ENCODE measurements around the gene PDZRN3. TPM values are rescaled to one million over a fixed set of nuclear protein-coding genes. Genes with fewer than 3 reads are reported as not detected.
A peak's percentile ranks its signal among the peaks of the same experiment; 100 is the strongest.

PDZRN3 gene
- total RNA-seq, 1 experiment from 2014 or later = 17.5 TPM

DNA sequence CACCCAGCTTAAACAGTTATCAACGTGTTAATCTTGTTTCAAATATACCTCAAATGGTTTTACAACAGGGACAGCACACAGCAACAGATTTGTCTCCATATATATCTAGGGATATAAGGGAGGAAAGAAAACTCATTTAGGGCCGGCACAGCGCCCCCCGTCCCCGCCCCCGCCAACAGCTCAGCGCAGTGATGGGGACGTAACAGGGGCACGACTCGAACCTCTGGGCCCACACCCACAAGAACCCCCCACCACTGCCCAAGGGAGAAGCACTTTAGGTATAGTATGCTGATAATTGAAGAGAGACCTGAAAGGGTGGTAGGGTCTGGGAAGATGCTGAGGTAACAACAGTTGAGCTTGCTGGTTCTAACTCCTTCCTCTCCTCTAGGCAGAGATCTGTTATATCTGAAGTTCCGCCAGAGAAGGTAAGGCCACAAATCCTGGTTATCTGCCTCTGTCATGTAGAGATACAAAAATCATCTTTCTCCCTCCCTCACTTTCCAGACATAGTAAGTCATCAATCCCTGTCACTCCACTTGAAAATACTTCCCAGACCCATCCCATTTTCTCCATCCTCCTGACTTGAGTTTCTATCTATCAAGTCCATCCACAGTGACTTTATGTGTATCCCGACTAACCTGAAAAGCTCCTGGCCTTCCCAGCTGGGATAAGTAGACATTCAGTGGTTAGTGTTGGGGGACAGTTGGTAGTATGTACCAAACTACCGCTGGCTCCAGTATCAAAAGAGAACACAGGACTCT is 126.9 kb downstream of the PDZRN3 start:
- Histone ChIP-seq H2AFZ (ENCODE audit: low read length) (no peak overlapping the region), H3K4me2 (ENCODE audit: low read depth, low read length, poor library complexity, severe bottlenecking) (no peak overlapping the region)

DNA sequence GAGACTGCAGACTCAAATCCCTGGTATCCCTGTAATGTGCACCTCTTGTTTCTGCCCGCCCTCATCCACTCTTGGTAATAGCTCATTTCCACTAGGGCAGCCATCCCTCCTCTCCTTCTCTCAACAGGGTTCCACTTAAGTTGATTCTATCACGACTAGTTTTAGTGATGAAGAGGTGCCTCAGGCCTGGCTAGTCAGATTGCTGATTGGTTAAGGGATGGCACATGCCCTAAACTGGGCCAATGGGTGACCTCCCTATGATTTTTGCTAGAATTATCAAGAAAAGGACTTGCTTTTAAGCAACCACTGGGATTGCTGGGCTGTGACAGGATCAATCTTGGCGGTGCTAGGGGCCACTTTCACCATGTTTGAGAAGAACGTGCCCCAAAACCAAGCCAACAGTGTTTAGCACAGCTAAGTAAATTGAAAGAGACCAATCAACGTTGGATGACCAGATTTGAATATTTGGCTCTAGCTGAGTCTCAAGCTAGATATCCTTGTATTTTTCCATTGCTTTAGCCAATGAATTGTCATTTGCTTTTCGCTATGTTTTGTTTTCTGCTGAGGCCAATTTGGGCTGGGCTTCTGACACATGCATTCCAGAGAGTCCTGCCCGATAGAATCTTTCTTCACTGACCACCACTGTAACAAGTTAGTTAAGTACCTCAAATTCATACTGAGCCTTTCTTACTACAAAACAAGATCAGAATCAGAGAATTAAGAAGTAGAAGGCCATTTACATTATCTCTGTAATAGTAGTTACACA is 131.0 kb downstream of the PDZRN3 start:
- H4K20me1 ChIP-seq (ENCODE audit: insufficient read depth, low read depth, low read length) = no peaks in the 10 kb centered on the region
- no peaks in the 10 kb centered on the region for H3K9me3 ChIP-seq (ENCODE audit: low read length)
- no peaks in the 10 kb centered on the region for H3K79me2 ChIP-seq (ENCODE audit: low read length)
- no peak overlapping the region for H3K27ac ChIP-seq (ENCODE audit: low read length)
- no peak overlapping the region for H3K4me3 ChIP-seq (ENCODE audit: low read length)
- H3K9ac ChIP-seq (ENCODE audit: low read length) = no peak overlapping the region
- no peaks in the 10 kb centered on the region for H3K36me3 ChIP-seq (ENCODE audit: insufficient read depth, low read length)
- peaks cover 13% of the 10 kb centered on the region for H3K4me1 ChIP-seq (ENCODE audit: low read length)
- no peaks in the 10 kb centered on the region for H3K27me3 ChIP-seq (ENCODE audit: low read length)
- DNase-seq = no peak
- H3K4me2 ChIP-seq (ENCODE audit: low read depth, low read length, poor library complexity, severe bottlenecking) = no peak overlapping the region
- no peaks in the 10 kb centered on the region for H3K9me2 ChIP-seq (replicated peaks; ENCODE audit: insufficient read depth, low read length)
- H2AFZ ChIP-seq (ENCODE audit: low read length) = no peak overlapping the region

More for the DNA sequence above, 126.9 kb downstream of the PDZRN3 start:
- no peak overlapping the region for H3K4me3 ChIP-seq (ENCODE audit: low read length)
- H3K27ac ChIP-seq (ENCODE audit: low read length) = no peak overlapping the region
- no peaks in the 10 kb centered on the region for H3K27me3 ChIP-seq (ENCODE audit: low read length)
- no peaks in the 10 kb centered on the region; the same call in 1 of the 2 replicates for H3K4me1 ChIP-seq (ENCODE audit: low read length)
- no peaks in the 10 kb centered on the region for H3K36me3 ChIP-seq (ENCODE audit: insufficient read depth, low read length)
- no peaks in the 10 kb centered on the region for H3K9me3 ChIP-seq (ENCODE audit: low read length)
- no peak for DNase-seq
- H3K9ac ChIP-seq (ENCODE audit: low read length) = no peak overlapping the region
- no peaks in the 10 kb centered on the region for H3K79me2 ChIP-seq (ENCODE audit: low read length)
- H4K20me1 ChIP-seq (ENCODE audit: insufficient read depth, low read depth, low read length) = no peaks in the 10 kb centered on the region
- no peaks in the 10 kb centered on the region for H3K9me2 ChIP-seq (replicated peaks; ENCODE audit: insufficient read depth, low read length)

- H2AFZ ChIP-seq (ENCODE audit: low read length) = no peak overlapping the region
- H3K27me3 ChIP-seq (ENCODE audit: low read length) = no peaks in the 10 kb centered on the region
Measured at GRCh38 chr3:73492186-73492585, 132.6 kb downstream of the PDZRN3 start.

GRCh38 chr3:73491287-73491662 is 133.5 kb downstream of the PDZRN3 start:
- H3K9me2 ChIP-seq (replicated peaks; ENCODE audit: insufficient read depth, low read length) = no peaks in the 10 kb centered on the region
- H3K36me3 ChIP-seq (ENCODE audit: insufficient read depth, low read length) = no peaks in the 10 kb centered on the region
- peak; percentile 47 for DNase-seq
- no peak overlapping the region for H3K4me3 ChIP-seq (ENCODE audit: low read length)
- peak overlapping the region; percentile 39 for H3K4me2 ChIP-seq (ENCODE audit: low read depth, low read length, poor library complexity, severe bottlenecking)
- H3K9ac ChIP-seq (ENCODE audit: low read length) = no peak overlapping the region
- no peaks in the 10 kb centered on the region for H4K20me1 ChIP-seq (ENCODE audit: insufficient read depth, low read depth, low read length)
- H3K9me3 ChIP-seq (ENCODE audit: low read length) = no peaks in the 10 kb centered on the region
- H2AFZ ChIP-seq (ENCODE audit: low read length) = 0 out of 2 replicates have a peak overlapping the region, but pooled peaks have one; percentile 30
- no peaks in the 10 kb centered on the region for H3K27me3 ChIP-seq (ENCODE audit: low read length)
- peaks cover 29% of the 10 kb centered on the region for H3K4me1 ChIP-seq (ENCODE audit: low read length)
- H3K27ac ChIP-seq (ENCODE audit: low read length) = no peak overlapping the region
- no peaks in the 10 kb centered on the region for H3K79me2 ChIP-seq (ENCODE audit: low read length)

More at GRCh38 chr3:73492186-73492585, 132.6 kb downstream of the PDZRN3 start:
- Histone ChIP-seq H3K4me1 (ENCODE audit: low read length) (peaks cover 28% of the 10 kb centered on the region), H3K79me2 (ENCODE audit: low read length) (no peaks in the 10 kb centered on the region), H3K9ac (ENCODE audit: low read length) (no peak overlapping the region), H4K20me1 (ENCODE audit: insufficient read depth, low read depth, low read length) (no peaks in the 10 kb centered on the region), H3K9me3 (ENCODE audit: low read length) (no peaks in the 10 kb centered on the region), H3K9me2 (replicated peaks; ENCODE audit: insufficient read depth, low read length) (no peaks in the 10 kb centered on the region), H3K36me3 (ENCODE audit: insufficient read depth, low read length) (no peaks in the 10 kb centered on the region), H3K27ac (ENCODE audit: low read length) (no peak overlapping the region), H3K4me2 (ENCODE audit: low read depth, low read length, poor library complexity, severe bottlenecking) (no peak overlapping the region), H3K4me3 (ENCODE audit: low read length) (no peak overlapping the region)
- no peak for DNase-seq

GRCh38 chr3:73490453-73491286 is 134.1 kb downstream of the PDZRN3 start:
- H3K4me2 ChIP-seq (ENCODE audit: low read depth, low read length, poor library complexity, severe bottlenecking) = peak overlapping the region; percentile 39
- no peaks in the 10 kb centered on the region for H4K20me1 ChIP-seq (ENCODE audit: insufficient read depth, low read depth, low read length)
- H3K27me3 ChIP-seq (ENCODE audit: low read length) = no peaks in the 10 kb centered on the region

DNA sequence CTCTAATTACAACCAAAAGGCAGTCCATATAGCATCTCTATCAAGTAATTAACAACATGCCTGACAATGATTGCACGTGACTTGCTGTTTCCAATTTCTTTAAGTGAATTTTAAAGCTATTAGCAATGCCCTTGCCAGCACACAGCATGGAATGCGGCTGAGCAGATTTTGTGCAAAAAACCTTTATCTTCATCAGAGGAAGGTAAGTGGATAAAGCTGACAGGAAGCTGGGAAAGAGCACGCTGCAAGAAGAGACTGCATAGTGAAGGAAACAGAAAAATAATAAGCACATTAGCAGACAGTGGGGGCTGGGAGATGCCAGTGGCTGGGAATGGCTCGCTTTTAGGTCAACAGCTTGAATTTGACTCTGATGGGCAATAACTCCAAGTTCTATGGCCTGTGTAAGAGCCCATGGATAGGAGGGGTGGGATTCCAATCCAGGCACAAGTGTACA is 138.8 kb downstream of the PDZRN3 start:
- H3K4me3 ChIP-seq (ENCODE audit: low read length) = 0 out of 2 replicates have a peak overlapping the region, but pooled peaks have one; percentile 32
- peaks cover 45% of the 10 kb centered on the region for H3K4me1 ChIP-seq (ENCODE audit: low read length)
- no peaks in the 10 kb centered on the region for H3K27me3 ChIP-seq (ENCODE audit: low read length)
- no peaks in the 10 kb centered on the region for H3K79me2 ChIP-seq (ENCODE audit: low read length)
- no peaks in the 10 kb centered on the region for H4K20me1 ChIP-seq (ENCODE audit: insufficient read depth, low read depth, low read length)
- DNase-seq = no peak
- no peaks in the 10 kb centered on the region for H3K36me3 ChIP-seq (ENCODE audit: insufficient read depth, low read length)
- no peak overlapping the region for H3K9ac ChIP-seq (ENCODE audit: low read length)
- no peaks in the 10 kb centered on the region for H3K9me3 ChIP-seq (ENCODE audit: low read length)
- 0 out of 2 replicates have a peak overlapping the region, but pooled peaks have one; percentile 33 for H2AFZ ChIP-seq (ENCODE audit: low read length)
- H3K27ac ChIP-seq (ENCODE audit: low read length) = no peak overlapping the region
- H3K4me2 ChIP-seq (ENCODE audit: low read depth, low read length, poor library complexity, severe bottlenecking) = peak overlapping the region; percentile 61
- no peaks in the 10 kb centered on the region for H3K9me2 ChIP-seq (replicated peaks; ENCODE audit: insufficient read depth, low read length)

More at GRCh38 chr3:73490453-73491286, 134.1 kb downstream of the PDZRN3 start:
- no peaks in the 10 kb centered on the region for H3K9me2 ChIP-seq (replicated peaks; ENCODE audit: insufficient read depth, low read length)
- no peaks in the 10 kb centered on the region for H3K9me3 ChIP-seq (ENCODE audit: low read length)
- no peak for DNase-seq
- H2AFZ ChIP-seq (ENCODE audit: low read length) = 0 out of 2 replicates have a peak overlapping the region, but pooled peaks have one; percentile 30
- H3K9ac ChIP-seq (ENCODE audit: low read length) = no peak overlapping the region
- H3K27ac ChIP-seq (ENCODE audit: low read length) = no peak overlapping the region
- no peak overlapping the region for H3K4me3 ChIP-seq (ENCODE audit: low read length)
- peaks cover 35% of the 10 kb centered on the region for H3K4me1 ChIP-seq (ENCODE audit: low read length)
- no peaks in the 10 kb centered on the region for H3K79me2 ChIP-seq (ENCODE audit: low read length)
- no peaks in the 10 kb centered on the region for H3K36me3 ChIP-seq (ENCODE audit: insufficient read depth, low read length)

- peak overlapping the region; percentile 68; the same call in 1 of the 2 replicates for H2AFZ ChIP-seq (ENCODE audit: low read length)
- no peaks in the 10 kb centered on the region for H3K9me3 ChIP-seq (ENCODE audit: low read length)
- H3K9me2 ChIP-seq (replicated peaks; ENCODE audit: insufficient read depth, low read length) = no peaks in the 10 kb centered on the region
- DNase-seq = peak; percentile 65
- no peaks in the 10 kb centered on the region for H3K36me3 ChIP-seq (ENCODE audit: insufficient read depth, low read length)
- peak overlapping the region; percentile 61 for H3K4me2 ChIP-seq (ENCODE audit: low read depth, low read length, poor library complexity, severe bottlenecking)
- H3K27me3 ChIP-seq (ENCODE audit: low read length) = no peaks in the 10 kb centered on the region
- peak overlapping the region; percentile 34 for H3K9ac ChIP-seq (ENCODE audit: low read length)
- peaks cover 40% of the 10 kb centered on the region for H3K4me1 ChIP-seq (ENCODE audit: low read length)
- H3K27ac ChIP-seq (ENCODE audit: low read length) = peak overlapping the region; percentile 49; the same call in 1 of the 2 replicates
- H4K20me1 ChIP-seq (ENCODE audit: insufficient read depth, low read depth, low read length) = no peaks in the 10 kb centered on the region
- peak overlapping the region; percentile 24 for H3K4me3 ChIP-seq (ENCODE audit: low read length)
- H3K79me2 ChIP-seq (ENCODE audit: low read length) = no peaks in the 10 kb centered on the region
Measured at GRCh38 chr3:73484656-73485248, 140.0 kb downstream of the PDZRN3 start.

Measured in Karpas-422 (cell line).